ENCODE data around the gene ALOX5. TPM values are rescaled to one million over a fixed set of nuclear protein-coding genes. Genes with fewer than 3 reads are reported as not detected.

ALOX5 gene
- polyA plus RNA-seq, 1 of the 3 experiments (the other 2 are of a cell fraction): not detected

DNA sequence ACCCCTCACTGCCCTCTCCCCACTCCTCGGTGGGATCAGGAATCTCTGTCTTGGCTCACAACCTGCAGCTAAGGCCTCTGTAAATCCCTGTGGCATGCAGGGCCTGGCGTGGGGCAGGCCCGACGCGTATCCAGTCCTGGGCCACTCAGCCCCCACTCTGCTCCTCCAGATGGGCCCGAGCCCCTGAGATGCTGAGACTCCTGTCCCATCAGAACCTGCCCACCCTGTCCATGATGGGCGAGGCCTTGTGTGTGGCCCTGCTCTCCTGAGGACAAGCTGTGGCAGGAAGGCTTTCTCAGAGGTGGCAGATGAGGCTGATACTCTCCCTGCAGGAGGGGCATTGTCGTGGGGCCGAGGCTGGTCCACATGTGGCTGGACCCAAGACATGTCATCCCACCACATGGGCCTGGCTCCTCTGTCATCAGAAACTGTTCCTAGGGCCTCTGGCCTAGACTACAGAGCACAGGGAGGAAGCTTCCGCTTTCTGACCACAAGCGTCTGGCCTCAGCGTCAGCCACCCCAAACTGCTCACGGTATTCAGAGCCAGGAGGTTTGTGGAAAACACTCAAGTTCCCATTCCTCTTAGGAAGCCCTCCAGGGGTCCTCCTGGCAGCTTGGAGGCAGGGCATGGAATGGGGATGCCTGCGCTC, 6.0 kb downstream of the ALOX5 start:
- POLR2A ChIA-PET: no interaction called here
- TF ChIP-seq, protein P1, sequence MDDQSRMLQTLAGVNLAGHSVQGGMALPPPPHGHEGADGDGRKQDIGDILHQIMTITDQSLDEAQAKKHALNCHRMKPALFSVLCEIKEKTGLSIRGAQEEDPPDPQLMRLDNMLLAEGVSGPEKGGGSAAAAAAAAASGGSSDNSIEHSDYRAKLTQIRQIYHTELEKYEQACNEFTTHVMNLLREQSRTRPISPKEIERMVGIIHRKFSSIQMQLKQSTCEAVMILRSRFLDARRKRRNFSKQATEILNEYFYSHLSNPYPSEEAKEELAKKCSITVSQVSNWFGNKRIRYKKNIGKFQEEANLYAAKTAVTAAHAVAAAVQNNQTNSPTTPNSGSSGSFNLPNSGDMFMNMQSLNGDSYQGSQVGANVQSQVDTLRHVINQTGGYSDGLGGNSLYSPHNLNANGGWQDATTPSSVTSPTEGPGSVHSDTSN (IDR thresholded peaks at IDR 0.05): no peak
- TF ChIP-seq JUND (IDR thresholded peaks at IDR 0.05): no peak
- TF ChIP-seq GABPA (IDR thresholded peaks at IDR 0.05; ENCODE audit: low read depth): no peak
- Histone ChIP-seq H3K4me2 (no peak overlapping the region), H4K20me1 (ENCODE audit: insufficient read depth) (no peaks in the 10 kb centered on the region), H3K9ac (no peak overlapping the region), H3F3A (replicated peaks; ENCODE audit: insufficient read depth) (no peaks in the 10 kb centered on the region), H3K9me2 (no peaks in the 10 kb centered on the region), H2AFZ (ENCODE audit: low read depth) (no peak overlapping the region), H3K27me3 (ENCODE audit: insufficient read depth) (peaks cover 35% of the 10 kb centered on the region), H3K4me1 (ENCODE audit: control insufficient read depth in 1 of 2, insufficient read depth in 2 of 2, low read depth in 1 of 2, low read length in 1 of 2) (no peaks in the 10 kb centered on the region), H3K9me3 (no peaks in the 10 kb centered on the region), H3K4me3 (ENCODE audit: low read depth in 2 of 2, low read length in 1 of 2) (no peak overlapping the region), H3K79me2 (ENCODE audit: insufficient read depth) (no peaks in the 10 kb centered on the region), H3K36me3 (replicated peaks in 1 of 2; ENCODE audit: control insufficient read depth in 1 of 2, insufficient read depth in 2 of 2, low read length in 1 of 2) (no peaks in the 10 kb centered on the region), H3K27ac (ENCODE audit: low read depth in 2 of 2, low read length in 1 of 2) (no peak overlapping the region)
- CTCF ChIA-PET: interaction anchor here (0.8 kb wide), 1 partner anchor 130 kb away, joined by 3 read pairs; no protein-coding TSS in a partner anchor
- WGBS (ENCODE audit: low lambda C conversion rate): 45% methylated on average over 3 of the region's 14 CpGs
- DNase-seq: no peak

DNA sequence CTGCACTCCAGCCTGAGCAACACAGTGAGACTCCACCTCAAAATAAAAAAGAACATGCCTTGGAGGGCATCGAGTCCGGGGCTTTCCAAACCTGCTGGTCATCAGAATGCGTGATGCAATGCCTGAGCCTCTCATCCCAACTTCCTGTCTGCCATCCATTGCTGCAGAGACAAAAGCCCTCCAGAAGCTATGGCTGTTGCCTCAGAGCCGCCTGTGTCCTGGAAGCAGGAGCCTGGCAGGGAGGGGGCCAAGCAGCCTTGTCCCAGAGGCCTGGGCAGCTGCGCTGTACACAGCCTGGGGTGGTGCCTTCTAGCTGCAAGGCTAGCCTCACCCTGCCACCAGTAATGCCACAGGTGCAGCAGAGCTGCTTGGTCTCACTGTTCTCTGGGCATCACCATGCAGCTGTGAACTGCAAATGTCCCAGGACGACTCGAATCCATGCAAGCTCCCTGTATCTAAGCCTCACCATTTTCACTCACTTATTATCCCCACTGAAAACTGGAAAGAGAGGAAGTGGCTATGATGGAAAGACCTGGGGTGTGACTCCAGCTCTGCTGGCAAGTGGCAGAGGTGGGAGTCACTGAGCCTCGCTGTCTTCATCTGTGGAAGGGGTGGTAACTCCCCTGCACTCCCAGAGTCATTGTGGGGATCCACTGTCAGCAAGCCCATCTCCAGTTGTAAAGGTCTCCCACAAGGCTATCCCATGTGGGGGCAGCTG, 7.0 kb downstream of the ALOX5 start:
- Histone ChIP-seq H3K9me3 (no peaks in the 10 kb centered on the region), H4K20me1 (ENCODE audit: insufficient read depth) (no peaks in the 10 kb centered on the region), H3F3A (replicated peaks; ENCODE audit: insufficient read depth) (no peaks in the 10 kb centered on the region), H3K4me3 (ENCODE audit: low read depth in 2 of 2, low read length in 1 of 2) (no peak overlapping the region), H3K79me2 (ENCODE audit: insufficient read depth) (no peaks in the 10 kb centered on the region), H3K4me2 (no peak overlapping the region), H3K9ac (no peak overlapping the region), H3K4me1 (ENCODE audit: control insufficient read depth in 1 of 2, insufficient read depth in 2 of 2, low read depth in 1 of 2, low read length in 1 of 2) (no peaks in the 10 kb centered on the region), H3K27me3 (ENCODE audit: insufficient read depth) (peaks cover 26% of the 10 kb centered on the region), H3K27ac (ENCODE audit: low read depth in 2 of 2, low read length in 1 of 2) (no peak overlapping the region), H3K36me3 (replicated peaks in 1 of 2; ENCODE audit: control insufficient read depth in 1 of 2, insufficient read depth in 2 of 2, low read length in 1 of 2) (no peaks in the 10 kb centered on the region), H2AFZ (ENCODE audit: low read depth) (no peak overlapping the region), H3K9me2 (no peaks in the 10 kb centered on the region)
- DNase-seq: no peak
- WGBS (ENCODE audit: low lambda C conversion rate): 10% methylated on average over 5 of the region's 8 CpGs
- ChIA-PET CTCF (no interaction called here), POLR2A (no interaction called here)
- TF ChIP-seq FOXJ3 (CRISPR knock-in tag; IDR thresholded peaks at IDR 0.05): no peak
- no peak for TF ChIP-seq TAF1 (IDR thresholded peaks at IDR 0.05; ENCODE audit: borderline replicate concordance, low read depth, low read length)
- TF ChIP-seq RCOR1 (IDR thresholded peaks at IDR 0.05; ENCODE audit: low read length): no peak
- no peak for TF ChIP-seq FOXM1 (IDR thresholded peaks at IDR 0.05; ENCODE audit: low read depth)
- TF ChIP-seq MXI1 (IDR thresholded peaks at IDR 0.05; ENCODE audit: low read depth, low read length): no peak
- TF ChIP-seq JUND (IDR thresholded peaks at IDR 0.05): no peak
- no peak for TF ChIP-seq YY1 (IDR thresholded peaks at IDR 0.05; ENCODE audit: low read depth)
- no peak for TF ChIP-seq TCF12 (IDR thresholded peaks at IDR 0.05)
- no peak for TF ChIP-seq MEF2A (IDR thresholded peaks at IDR 0.05; ENCODE audit: borderline replicate concordance, low read depth)
- TF ChIP-seq GATA2 (CRISPR knock-in tag; IDR thresholded peaks at IDR 0.05): no peak
- no peak for TF ChIP-seq SIN3A (IDR thresholded peaks at IDR 0.05; ENCODE audit: borderline replicate concordance, low read depth, low read length)
- TF ChIP-seq, protein P2, sequence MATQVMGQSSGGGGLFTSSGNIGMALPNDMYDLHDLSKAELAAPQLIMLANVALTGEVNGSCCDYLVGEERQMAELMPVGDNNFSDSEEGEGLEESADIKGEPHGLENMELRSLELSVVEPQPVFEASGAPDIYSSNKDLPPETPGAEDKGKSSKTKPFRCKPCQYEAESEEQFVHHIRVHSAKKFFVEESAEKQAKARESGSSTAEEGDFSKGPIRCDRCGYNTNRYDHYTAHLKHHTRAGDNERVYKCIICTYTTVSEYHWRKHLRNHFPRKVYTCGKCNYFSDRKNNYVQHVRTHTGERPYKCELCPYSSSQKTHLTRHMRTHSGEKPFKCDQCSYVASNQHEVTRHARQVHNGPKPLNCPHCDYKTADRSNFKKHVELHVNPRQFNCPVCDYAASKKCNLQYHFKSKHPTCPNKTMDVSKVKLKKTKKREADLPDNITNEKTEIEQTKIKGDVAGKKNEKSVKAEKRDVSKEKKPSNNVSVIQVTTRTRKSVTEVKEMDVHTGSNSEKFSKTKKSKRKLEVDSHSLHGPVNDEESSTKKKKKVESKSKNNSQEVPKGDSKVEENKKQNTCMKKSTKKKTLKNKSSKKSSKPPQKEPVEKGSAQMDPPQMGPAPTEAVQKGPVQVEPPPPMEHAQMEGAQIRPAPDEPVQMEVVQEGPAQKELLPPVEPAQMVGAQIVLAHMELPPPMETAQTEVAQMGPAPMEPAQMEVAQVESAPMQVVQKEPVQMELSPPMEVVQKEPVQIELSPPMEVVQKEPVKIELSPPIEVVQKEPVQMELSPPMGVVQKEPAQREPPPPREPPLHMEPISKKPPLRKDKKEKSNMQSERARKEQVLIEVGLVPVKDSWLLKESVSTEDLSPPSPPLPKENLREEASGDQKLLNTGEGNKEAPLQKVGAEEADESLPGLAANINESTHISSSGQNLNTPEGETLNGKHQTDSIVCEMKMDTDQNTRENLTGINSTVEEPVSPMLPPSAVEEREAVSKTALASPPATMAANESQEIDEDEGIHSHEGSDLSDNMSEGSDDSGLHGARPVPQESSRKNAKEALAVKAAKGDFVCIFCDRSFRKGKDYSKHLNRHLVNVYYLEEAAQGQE (IDR thresholded peaks at IDR 0.05; ENCODE audit: low read depth, low read length): no peak
- TF ChIP-seq, protein P3, sequence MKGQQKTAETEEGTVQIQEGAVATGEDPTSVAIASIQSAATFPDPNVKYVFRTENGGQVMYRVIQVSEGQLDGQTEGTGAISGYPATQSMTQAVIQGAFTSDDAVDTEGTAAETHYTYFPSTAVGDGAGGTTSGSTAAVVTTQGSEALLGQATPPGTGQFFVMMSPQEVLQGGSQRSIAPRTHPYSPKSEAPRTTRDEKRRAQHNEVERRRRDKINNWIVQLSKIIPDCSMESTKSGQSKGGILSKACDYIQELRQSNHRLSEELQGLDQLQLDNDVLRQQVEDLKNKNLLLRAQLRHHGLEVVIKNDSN (IDR thresholded peaks at IDR 0.05; ENCODE audit: borderline replicate concordance, low read depth): no peak
- TF ChIP-seq EZH2phosphoT487 (IDR thresholded peaks at IDR 0.05; ENCODE audit: borderline replicate concordance, low read depth): no peak
- no peak for TF ChIP-seq NFIC (IDR thresholded peaks at IDR 0.05; ENCODE audit: borderline replicate concordance)
- TF ChIP-seq, protein P1 (IDR thresholded peaks at IDR 0.05): no peak
- TF ChIP-seq RAD21 (IDR thresholded peaks at IDR 0.05; ENCODE audit: low read length): no peak
- TF ChIP-seq RFX5 (IDR thresholded peaks at IDR 0.05; ENCODE audit: low read length): no peak

Data from SK-N-SH (cell line).